ENCODE measurements around the gene ABCA1.

DNA sequence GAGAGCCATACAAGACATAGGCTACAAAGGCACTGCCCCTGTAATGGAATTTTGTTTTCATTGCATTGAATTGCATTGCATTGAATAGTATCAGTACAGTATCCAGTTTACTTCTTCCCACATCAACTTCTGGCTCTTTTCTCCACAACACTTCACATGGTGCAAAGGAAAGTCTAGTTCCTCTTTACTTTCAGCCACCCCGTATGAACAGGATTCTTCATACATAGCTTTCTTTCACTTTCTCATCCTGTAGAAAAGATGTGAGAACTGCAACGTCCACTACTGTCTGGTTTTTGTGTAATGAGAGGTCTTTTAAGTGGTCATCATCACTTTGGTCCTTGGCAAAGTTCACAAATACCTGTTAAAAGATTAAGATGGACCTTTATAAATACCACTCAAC, 143.9 kb downstream of the ABCA1 start:
- no peak for TF ChIP-seq CTCF (conservative IDR thresholded peaks at IDR 0.05; ENCODE audit: low read depth, low read length)
- TF ChIP-seq EZH2 (IDR thresholded peaks at IDR 0.05; ENCODE audit: low read length, unreplicated experiment), result no peak
- no peak for TF ChIP-seq EZH2phosphoT487 (IDR thresholded peaks at IDR 0.05; ENCODE audit: borderline replicate concordance, low read length)

Data from PC-3 (cell line).